DOHH2 (cell line): ENCODE measurements around the gene ATRN.

Experiments used
- H3F3A ChIP-seq: fragments of 200-600 bp; sonication (generic), shearing (Covaris generic); 2 replicates; pipeline ENCODE4 v1.6.0; 2016; ENCODE audit warnings: antibody characterized with exemption, mild to moderate bottlenecking; ENCODE audit not compliant: control insufficient read depth, insufficient read depth
- H3K27ac ChIP-seq: fragments of 200-600 bp; sonication (generic); 2 replicates; pipeline ENCODE4 v1.5.1; 2014; ENCODE audit warnings: low read depth, mild to moderate bottlenecking, low read length, moderate library complexity
- H3K27me3 ChIP-seq: fragments of 200-600 bp; sonication (generic); 2 replicates; pipeline ENCODE4 v1.6.1; 2014; ENCODE audit warnings: mild to moderate bottlenecking, low read length, mixed read lengths; ENCODE audit not compliant: control insufficient read depth
- H3K36me3 ChIP-seq: fragments of 200-600 bp; sonication (generic); 2 replicates; pipeline ENCODE4 v1.6.1; 2014; ENCODE audit warnings: mild to moderate bottlenecking, low read length, moderate library complexity, mixed read lengths; ENCODE audit not compliant: control insufficient read depth
- H3K4me1 ChIP-seq: fragments of 200-600 bp; sonication (generic); 2 replicates; pipeline ENCODE4 v1.6.1; 2014; ENCODE audit warnings: mild to moderate bottlenecking, low read length, mixed read lengths; ENCODE audit not compliant: control insufficient read depth
- H3K4me2 ChIP-seq: fragments of 200-600 bp; sonication (generic); 2 replicates; pipeline ENCODE4 v1.6.0; 2014; ENCODE audit warnings: mild to moderate bottlenecking, low read length, moderate library complexity
- H3K4me3 ChIP-seq: fragments of 200-600 bp; sonication (generic); 2 replicates; pipeline ENCODE4 v1.5.1; 2014; ENCODE audit warnings: mild to moderate bottlenecking, low read length, mixed read lengths
- H3K79me2 ChIP-seq: fragments of 200-600 bp; sonication (generic); 2 replicates; pipeline ENCODE4 v1.6.1; 2014; ENCODE audit warnings: mild to moderate bottlenecking, low read length, mixed read lengths; ENCODE audit not compliant: control insufficient read depth
- H3K9me2 ChIP-seq: fragments of 200-600 bp; sonication (generic); replicated peaks from 2 replicates; pipeline ENCODE4 v1.6.1; 2014; ENCODE audit warnings: mild to moderate bottlenecking, low read length, mixed read lengths; ENCODE audit not compliant: control insufficient read depth
- H3K9me3 ChIP-seq: fragments of 200-600 bp; sonication (generic); 2 replicates; pipeline ENCODE4 v1.6.1; 2014; ENCODE audit warnings: antibody characterized with exemption, low read length, mixed read lengths; ENCODE audit not compliant: control insufficient read depth, insufficient read depth
- H4K20me1 ChIP-seq: fragments of 200-600 bp; sonication (generic); 2 replicates; pipeline ENCODE4 v1.6.0; 2014; ENCODE audit warnings: low read depth, mild to moderate bottlenecking, antibody characterized with exemption, low read length, moderate library complexity; ENCODE audit not compliant: control insufficient read depth, insufficient read depth
- EZH2phosphoT487 ChIP-seq: fragments of 200-600 bp; sonication (generic); IDR thresholded peaks from 2 replicates; pipeline ENCODE4 v1.6.1; 2017; ENCODE audit warnings: borderline replicate concordance, mild to moderate bottlenecking, antibody characterized with exemption, low read length, moderate library complexity, mixed read lengths
- TF ChIP-seq, protein P1 (sequence below): fragments of 200-600 bp; sonication (generic); IDR thresholded peaks from one replicate; pipeline ENCODE4 v1.5.1; 2014; ENCODE audit warnings: antibody characterized with exemption, mild to moderate bottlenecking, low read depth, low read length; ENCODE audit not compliant: poor library complexity, severe bottlenecking

ATRN gene

DNA sequence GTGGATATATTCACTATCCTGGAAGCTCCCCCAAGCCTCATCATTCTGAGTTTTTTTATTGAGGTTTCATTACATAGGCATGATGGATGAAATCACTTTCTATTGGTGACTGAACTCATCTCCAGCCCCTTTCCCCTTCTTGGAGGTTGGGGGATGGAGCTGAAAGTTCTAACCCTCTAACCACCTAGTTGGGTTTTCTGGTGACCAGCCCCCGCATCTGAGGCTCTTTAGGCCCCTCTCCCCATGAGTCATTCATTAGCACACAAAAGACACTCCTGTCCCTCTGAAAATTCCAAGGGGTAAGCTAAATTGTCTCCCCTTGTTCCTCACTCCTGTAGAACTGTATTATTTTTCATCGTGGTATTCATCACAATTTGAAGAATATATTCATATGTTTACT, 159.1 kb downstream of the ATRN start:
- Histone ChIP-seq H3K36me3 (no peaks in the 10 kb centered on the region), H3K79me2 (no peaks in the 10 kb centered on the region), H3K27ac (no peak overlapping the region), H3K4me3 (no peak overlapping the region), H3K4me1 (no peaks in the 10 kb centered on the region), H3K4me2 (no peak overlapping the region), H3K27me3 (no peaks in the 10 kb centered on the region), H3K9me2 (no peaks in the 10 kb centered on the region), H4K20me1 (no peaks in the 10 kb centered on the region), H3F3A (no peaks in the 10 kb centered on the region), H3K9me3 (no peaks in the 10 kb centered on the region)
- TF ChIP-seq, protein P1, sequence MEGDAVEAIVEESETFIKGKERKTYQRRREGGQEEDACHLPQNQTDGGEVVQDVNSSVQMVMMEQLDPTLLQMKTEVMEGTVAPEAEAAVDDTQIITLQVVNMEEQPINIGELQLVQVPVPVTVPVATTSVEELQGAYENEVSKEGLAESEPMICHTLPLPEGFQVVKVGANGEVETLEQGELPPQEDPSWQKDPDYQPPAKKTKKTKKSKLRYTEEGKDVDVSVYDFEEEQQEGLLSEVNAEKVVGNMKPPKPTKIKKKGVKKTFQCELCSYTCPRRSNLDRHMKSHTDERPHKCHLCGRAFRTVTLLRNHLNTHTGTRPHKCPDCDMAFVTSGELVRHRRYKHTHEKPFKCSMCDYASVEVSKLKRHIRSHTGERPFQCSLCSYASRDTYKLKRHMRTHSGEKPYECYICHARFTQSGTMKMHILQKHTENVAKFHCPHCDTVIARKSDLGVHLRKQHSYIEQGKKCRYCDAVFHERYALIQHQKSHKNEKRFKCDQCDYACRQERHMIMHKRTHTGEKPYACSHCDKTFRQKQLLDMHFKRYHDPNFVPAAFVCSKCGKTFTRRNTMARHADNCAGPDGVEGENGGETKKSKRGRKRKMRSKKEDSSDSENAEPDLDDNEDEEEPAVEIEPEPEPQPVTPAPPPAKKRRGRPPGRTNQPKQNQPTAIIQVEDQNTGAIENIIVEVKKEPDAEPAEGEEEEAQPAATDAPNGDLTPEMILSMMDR = no peak
- no peak for TF ChIP-seq EZH2phosphoT487

- no peaks in the 10 kb centered on the region for H3K9me2 ChIP-seq
- H3K79me2 ChIP-seq = no peaks in the 10 kb centered on the region
- H3K27ac ChIP-seq = no peak overlapping the region
- H3K27me3 ChIP-seq = no peaks in the 10 kb centered on the region
- H3K4me3 ChIP-seq = no peak overlapping the region
- H3K4me1 ChIP-seq = no peaks in the 10 kb centered on the region
- no peaks in the 10 kb centered on the region for H3K36me3 ChIP-seq
- TF ChIP-seq, protein P1 = no peak
- TF ChIP-seq EZH2phosphoT487 = no peak
- no peaks in the 10 kb centered on the region for H4K20me1 ChIP-seq
- no peaks in the 10 kb centered on the region for H3F3A ChIP-seq
- no peaks in the 10 kb centered on the region for H3K9me3 ChIP-seq
- no peak overlapping the region for H3K4me2 ChIP-seq
Observed at GRCh38 chr20:3630429-3630828, 159.6 kb downstream of the ATRN start.

GRCh38 chr20:3631534-3631933, 160.7 kb downstream of the ATRN start:
- Histone ChIP-seq H3K9me3 (no peaks in the 10 kb centered on the region), H3K36me3 (no peaks in the 10 kb centered on the region), H3K4me2 (no peak overlapping the region), H3K9me2 (no peaks in the 10 kb centered on the region), H3K27ac (no peak overlapping the region), H3K79me2 (no peaks in the 10 kb centered on the region), H4K20me1 (no peaks in the 10 kb centered on the region), H3F3A (no peaks in the 10 kb centered on the region), H3K27me3 (no peaks in the 10 kb centered on the region), H3K4me3 (no peak overlapping the region), H3K4me1 (no peaks in the 10 kb centered on the region)
- no peak for TF ChIP-seq EZH2phosphoT487
- TF ChIP-seq, protein P1 = no peak
